Neural progenitor cell (in vitro differentiated cells): ENCODE data around the gene CCDC51.

ENCODE experiments used
- CTCF ChIP-seq: fragments of 200-600 bp; sonication (generic); IDR thresholded peaks from 2 replicates; pipeline ENCODE4 v1.5.1; 2017; ENCODE audit warnings: antibody characterized with exemption, mild to moderate bottlenecking
- EZH2 ChIP-seq: fragments of 200-600 bp; sonication (generic); IDR thresholded peaks from 2 replicates; pipeline ENCODE4 v1.6.1; 2017; ENCODE audit warnings: antibody characterized with exemption, mild to moderate bottlenecking, moderate library complexity
- EZH2phosphoT487 ChIP-seq: fragments of 200-600 bp; sonication (generic); IDR thresholded peaks from 2 replicates; pipeline ENCODE4 v1.6.1; 2017; ENCODE audit warnings: antibody characterized with exemption

GRCh38 chr3:48413086-48413485 is 26.8 kb downstream of the CCDC51 start:
- TF ChIP-seq CTCF, result no peak
- no peak for TF ChIP-seq EZH2
- no peak for TF ChIP-seq EZH2phosphoT487
